Tibial artery (tissue), 4 donors: Measurements from ENCODE around the gene TBL1Y.

Experiments
- DNase-seq, 2 donors: peaks; one replicate each; pipeline ENCODE4 v3.0.0-alpha.2; 2019
- H3K27ac ChIP-seq, 2 donors: fragments of 200-600 bp; sonication (generic) in 1 of 2; 1 replicate in 1 of 2; 2 replicates in 1 of 2; pipeline ENCODE4 v1.5.1; 2018 to 2019; ENCODE audit warnings: mild to moderate bottlenecking in 1 of 2
- H3K27me3 ChIP-seq, 2 donors: fragments of 200-600 bp; sonication (generic) in 1 of 2; one replicate each; pipeline versions ENCODE4 v1.5.1 to v1.6.0; 2016 to 2019
- H3K36me3 ChIP-seq, 3 donors: fragments of 200-600 bp; sonication (generic) in 2 of 3; one replicate each; pipeline ENCODE4 v1.5.1; 2016 to 2019; ENCODE audit warnings: mild to moderate bottlenecking in 2 of 3
- H3K4me1 ChIP-seq, 4 donors: fragments of 200-600 bp; sonication (generic) in 2 of 4; 1 replicate in 3 of 4; 2 replicates in 1 of 4; pipeline ENCODE4 v1.5.1; 2016 to 2019
- H3K4me3 ChIP-seq, 2 donors: fragments of 200-600 bp; sonication (generic) in 1 of 2; 1 replicate in 1 of 2; 2 replicates in 1 of 2; pipeline ENCODE4 v1.5.1; 2018 to 2019; ENCODE audit warnings: mild to moderate bottlenecking in 2 of 2
- H3K9me3 ChIP-seq, 3 donors: fragments of 200-600 bp; sonication (generic) in 1 of 3; one replicate each; pipeline ENCODE4 v1.5.1; 2016 to 2019
- CTCF ChIP-seq, 2 experiments: fragments of 200-600 bp in 1 of 2; fragments of 450-650 bp in 1 of 2; IDR thresholded peaks; one replicate each; pipeline ENCODE4 v1.5.1; 2017 to 2019; ENCODE audit warnings: antibody characterized with exemption in 2 of 2, mild to moderate bottlenecking in 1 of 2, moderate library complexity in 1 of 2
- intact Hi-C: fragments of 100-400 bp; cut with DNase I; formaldehyde crosslinking; loops from one replicate; pipeline ENCODE4 v1.15.0; 2023; ENCODE audit warnings: low total_unique reads

Gene TBL1Y

GRCh38 chrY:7008578-7009355 is 98.3 kb downstream of the TBL1Y start:
- no peaks in the 10 kb centered on the region for H3K36me3 ChIP-seq
- H3K4me1 ChIP-seq, result no peaks in the 10 kb centered on the region
- H3K27ac ChIP-seq, result no peak overlapping the region
- no peak for TF ChIP-seq CTCF (IDR thresholded peaks at IDR 0.05)
- H3K27me3 ChIP-seq, result no peaks in the 10 kb centered on the region
- no peak overlapping the region for H3K4me3 ChIP-seq
- no peak for DNase-seq
- intact Hi-C loops, result no loop called here
- no peaks in the 10 kb centered on the region for H3K9me3 ChIP-seq

GRCh38 chrY:7013051-7013450 is 102.6 kb downstream of the TBL1Y start:
- Histone ChIP-seq H3K36me3 (no peaks in the 10 kb centered on the region), H3K4me3 (no peak overlapping the region), H3K27ac (no peak overlapping the region), H3K27me3 (no peaks in the 10 kb centered on the region), H3K4me1 (no peaks in the 10 kb centered on the region), H3K9me3 (no peaks in the 10 kb centered on the region)
- intact Hi-C loops, result no loop called here
- TF ChIP-seq CTCF (IDR thresholded peaks at IDR 0.05), result no peak
- no peak for DNase-seq

- Histone ChIP-seq H3K9me3 (no peaks in the 10 kb centered on the region), H3K36me3 (no peaks in the 10 kb centered on the region), H3K27me3 (no peaks in the 10 kb centered on the region), H3K4me1 (no peaks in the 10 kb centered on the region), H3K4me3 (no peak overlapping the region), H3K27ac (no peak overlapping the region)
- no peak for DNase-seq
- intact Hi-C loops, result no loop called here
- no peak for TF ChIP-seq CTCF (IDR thresholded peaks at IDR 0.05)
Measured at GRCh38 chrY:7016521-7016920, 106.0 kb downstream of the TBL1Y start.

GRCh38 chrY:7017244-7018080 is 107.0 kb downstream of the TBL1Y start:
- Histone ChIP-seq H3K27me3 (no peaks in the 10 kb centered on the region), H3K4me3 (no peak overlapping the region), H3K27ac (no peak overlapping the region), H3K36me3 (no peaks in the 10 kb centered on the region), H3K9me3 (no peaks in the 10 kb centered on the region), H3K4me1 (no peaks in the 10 kb centered on the region)
- intact Hi-C loops, result no loop called here
- no peak for TF ChIP-seq CTCF (IDR thresholded peaks at IDR 0.05)
- DNase-seq, result no peak

GRCh38 chrY:7039037-7039436 is 128.5 kb downstream of the TBL1Y start:
- intact Hi-C loops, result no loop called here
- no peak for TF ChIP-seq CTCF (IDR thresholded peaks at IDR 0.05)
- no peaks in the 10 kb centered on the region for H3K36me3 ChIP-seq
- H3K4me3 ChIP-seq, result no peak overlapping the region
- H3K9me3 ChIP-seq, result no peaks in the 10 kb centered on the region
- no peaks in the 10 kb centered on the region for H3K4me1 ChIP-seq
- DNase-seq, result no peak
- no peaks in the 10 kb centered on the region for H3K27me3 ChIP-seq
- H3K27ac ChIP-seq, result no peak overlapping the region
